SIG-M5 (cell line): ENCODE measurements around the gene CHCT1.

Source experiments
- DNase-seq: peaks from one replicate; lab custom pipeline; 2025; lab: John Stamatoyannopoulos, UW

The CHCT1 gene

DNA sequence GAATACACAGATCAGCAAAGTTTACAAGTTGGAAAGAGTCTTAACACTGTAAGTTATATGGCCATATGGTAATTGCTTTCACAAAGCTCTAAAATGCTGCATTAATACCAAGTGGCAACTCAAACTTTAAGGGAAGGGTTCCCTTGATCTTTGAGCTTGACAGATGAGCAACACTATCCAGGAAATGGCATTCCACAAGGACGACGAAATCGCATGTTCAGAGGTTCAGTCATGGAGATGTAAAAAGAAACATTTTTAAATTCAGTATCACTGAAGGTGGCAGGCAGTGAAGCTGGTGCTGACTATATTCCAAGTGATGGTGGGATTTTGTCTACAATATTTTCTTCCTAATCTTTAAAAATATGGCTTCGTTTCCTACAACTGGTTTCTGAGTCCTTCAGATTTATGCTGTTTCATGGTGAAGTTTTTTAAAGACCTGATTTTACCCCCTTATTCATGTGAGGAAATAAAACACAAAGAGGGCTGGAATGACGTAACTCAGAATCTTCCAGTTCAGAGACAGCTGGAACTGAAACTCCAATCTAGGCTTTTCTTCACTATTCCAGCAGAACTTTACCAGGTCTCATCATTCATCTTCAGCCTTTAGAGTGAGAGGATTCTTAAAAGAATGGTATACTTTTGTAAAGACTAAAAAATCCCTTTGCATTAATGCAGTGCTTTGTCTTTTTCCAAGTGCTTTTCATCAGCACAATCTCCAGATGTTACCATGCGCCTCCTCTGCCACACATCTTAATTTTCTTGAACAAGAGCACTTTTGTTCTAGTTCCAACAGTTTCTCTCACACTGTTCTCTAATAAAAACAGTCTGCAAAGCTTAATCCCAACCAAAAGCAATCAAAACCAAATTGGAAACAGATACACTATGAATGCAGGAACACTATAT, 20.2 kb downstream of the CHCT1 start:
- no peak for DNase-seq

DNA sequence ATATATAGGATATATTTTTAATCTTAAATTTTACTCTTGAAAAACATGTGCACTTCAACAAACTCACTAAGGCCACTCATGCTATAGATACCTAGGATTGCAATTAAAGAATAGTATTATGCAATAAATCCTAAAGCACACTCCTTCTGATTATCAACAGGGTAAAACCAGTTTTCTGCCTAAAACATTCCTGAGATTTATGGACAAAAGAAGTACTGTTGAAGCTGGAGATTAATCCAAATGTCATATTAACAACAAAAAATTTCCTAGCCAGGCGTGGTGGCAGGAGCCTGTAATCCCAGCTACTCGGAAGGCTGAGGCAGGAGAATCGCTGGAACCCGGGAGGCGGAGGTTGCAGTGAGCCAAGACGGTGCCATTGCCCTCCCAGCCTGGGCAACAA, 21.4 kb downstream of the CHCT1 start:
- DNase-seq = no peak

- DNase-seq = no peak
These were observed 22.9 kb downstream of the CHCT1 start for GRCh38 chr17:60445144-60445543.

- DNase-seq = no peak
These were observed 25.1 kb downstream of the CHCT1 start for GRCh38 chr17:60447375-60447774.

DNA sequence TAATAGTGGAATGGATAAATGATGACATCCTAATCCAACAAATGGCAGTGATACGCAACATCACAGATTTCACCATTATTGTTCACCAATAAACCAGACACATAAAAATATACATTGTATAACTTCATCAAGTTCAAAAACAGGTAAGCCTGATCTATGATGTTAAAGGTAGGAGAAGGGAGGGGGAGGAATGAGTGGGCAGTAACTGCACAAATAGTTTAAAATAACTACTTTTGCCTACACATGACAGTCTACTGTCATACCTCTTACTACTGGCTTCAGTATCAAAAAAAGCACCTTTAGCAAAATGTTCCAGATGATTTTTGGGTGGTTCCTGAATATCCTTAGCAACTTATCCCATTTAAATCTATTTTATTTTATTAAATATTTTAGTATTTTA, 28.8 kb downstream of the CHCT1 start:
- no peak for DNase-seq

DNA sequence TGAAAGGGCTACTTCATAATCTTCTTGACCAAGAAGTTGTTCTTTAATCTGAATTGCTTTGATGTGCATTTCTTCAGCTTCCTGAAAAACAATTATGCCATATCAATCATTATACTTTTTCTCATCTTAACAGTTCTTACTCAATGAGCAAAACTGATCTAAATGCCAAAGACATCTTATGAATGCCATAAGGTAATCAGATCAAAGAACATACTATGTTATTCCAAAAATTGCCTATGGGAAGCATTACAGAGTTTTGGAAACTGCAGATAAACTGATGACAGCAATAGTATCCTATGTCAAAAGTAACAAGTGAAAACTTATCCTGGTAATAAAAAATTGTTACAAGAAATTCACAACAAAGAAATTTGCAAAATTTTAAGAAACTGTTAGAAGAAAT, 29.7 kb downstream of the CHCT1 start:
- no peak for DNase-seq

- DNase-seq = no peak
These were observed 33.1 kb downstream of the CHCT1 start for GRCh38 chr17:60455378-60455777.

- no peak for DNase-seq
These were observed 34.9 kb downstream of the CHCT1 start for GRCh38 chr17:60457148-60457547.

DNA sequence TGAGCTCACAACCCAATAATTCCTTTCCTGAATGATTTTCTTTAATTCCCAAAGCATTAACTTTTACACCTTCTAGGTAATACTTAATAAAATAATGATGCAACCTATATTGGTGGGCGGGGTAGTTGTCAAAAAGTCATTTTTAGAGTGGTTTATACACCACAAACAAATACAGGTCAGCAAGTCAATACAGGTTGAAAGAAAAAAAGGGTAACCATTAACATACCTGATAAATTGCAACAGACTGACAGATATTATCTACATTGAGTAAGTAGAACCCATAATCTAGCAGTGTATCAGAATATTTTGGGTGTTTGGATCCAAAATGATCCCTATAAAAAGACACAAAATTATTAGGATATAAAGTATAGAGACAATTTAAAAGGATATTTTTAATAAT, 39.3 kb downstream of the CHCT1 start:
- DNase-seq = no peak

DNA sequence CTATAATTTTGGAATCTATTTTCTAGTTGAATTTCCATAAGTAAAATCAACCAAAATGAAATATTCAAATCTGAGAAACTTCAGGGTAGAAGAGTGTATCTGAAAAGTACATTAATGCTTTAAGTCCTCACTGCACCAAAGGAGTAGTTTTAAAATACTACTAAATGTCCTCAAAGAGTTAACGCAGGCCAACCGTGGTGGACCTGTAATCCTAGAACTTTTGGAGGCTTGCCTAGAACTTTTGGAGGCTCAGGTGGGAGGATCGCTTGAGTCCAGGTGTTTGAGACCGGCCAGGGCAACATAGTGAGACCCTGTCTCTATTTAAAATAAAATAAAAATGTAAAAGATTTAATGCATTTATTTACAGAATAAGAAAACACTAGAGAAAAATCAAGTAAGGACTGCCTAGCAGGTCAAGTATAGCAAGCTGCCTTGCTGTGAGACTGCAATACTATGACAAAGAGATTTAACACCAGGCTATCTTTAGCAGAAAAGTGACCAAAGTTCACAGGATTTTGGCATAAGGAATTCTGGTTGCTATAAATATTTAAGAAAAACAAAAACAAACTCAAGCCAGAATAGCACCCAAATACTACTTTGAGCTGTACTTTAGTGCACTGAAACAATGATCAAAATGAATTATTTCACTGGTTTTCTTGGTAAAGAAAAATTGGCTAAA, 41.0 kb downstream of the CHCT1 start:
- no peak for DNase-seq

DNA sequence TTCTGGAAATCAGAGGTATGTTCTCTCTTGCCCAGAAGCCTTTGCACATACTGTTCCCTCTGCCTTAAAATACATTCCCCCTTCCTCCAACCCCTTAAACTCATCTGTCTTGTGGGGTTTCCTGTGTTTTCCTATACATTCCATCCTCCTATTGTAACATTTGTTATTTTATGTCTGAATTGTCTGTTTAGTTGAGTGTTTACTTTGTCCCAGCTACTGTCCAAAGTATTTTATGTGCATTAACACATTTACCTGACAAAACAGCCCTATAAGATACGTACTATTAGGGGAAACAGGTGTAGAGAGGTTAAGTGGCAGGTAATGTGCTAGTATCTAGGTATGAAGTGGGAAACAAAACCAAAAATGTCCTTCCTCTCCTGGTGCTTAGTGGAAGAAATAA, 42.1 kb downstream of the CHCT1 start:
- DNase-seq = no peak

GRCh38 chr17:60468371-60468770, 46.1 kb downstream of the CHCT1 start:
- DNase-seq = no peak

DNA sequence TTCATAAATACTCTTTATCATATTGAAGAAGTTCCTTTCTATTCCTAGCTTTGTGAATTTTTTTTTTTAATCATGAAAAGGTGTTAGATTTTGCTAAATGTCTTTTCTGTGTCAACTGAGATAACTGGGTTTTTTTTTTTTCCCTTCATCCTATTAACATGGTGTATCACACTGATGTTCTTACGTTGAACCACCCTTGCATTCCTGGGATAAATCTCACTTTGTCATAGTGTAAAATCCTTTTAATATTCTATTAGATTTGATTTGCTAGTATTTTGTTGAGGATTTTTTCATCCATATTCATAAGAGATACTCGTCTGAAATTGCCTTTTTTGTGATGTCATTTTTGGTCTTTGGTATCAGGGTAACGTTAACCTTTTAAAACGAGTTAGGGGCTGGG, 49.2 kb downstream of the CHCT1 start:
- no peak for DNase-seq

DNA sequence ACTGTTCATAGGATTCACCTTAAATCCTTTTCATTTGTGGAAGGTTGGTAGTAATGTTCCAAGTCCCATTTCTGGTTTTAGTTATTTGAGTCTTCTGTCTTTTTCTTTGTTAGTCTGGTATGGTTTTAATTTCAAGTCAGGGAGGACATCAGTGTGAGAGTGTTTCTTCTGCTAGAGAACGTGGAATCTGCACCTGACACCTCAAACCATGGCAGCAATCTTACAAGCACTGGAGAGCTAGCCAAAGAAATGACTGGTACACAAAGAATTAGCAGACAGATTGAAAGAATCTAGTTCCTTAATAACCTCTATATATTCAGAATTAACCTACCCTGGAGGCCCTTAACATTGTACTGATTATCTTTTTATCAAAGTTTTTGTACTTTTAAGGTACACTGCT, 50.2 kb downstream of the CHCT1 start:
- DNase-seq = no peak

GRCh38 chr17:60473788-60474187, 51.5 kb downstream of the CHCT1 start:
- no peak for DNase-seq
